Effector memory CD8-positive, alpha-beta T cell (primary cell): Measurements from ENCODE around the gene BATF.

ENCODE experiments used
- ATAC-seq: fragments of 150-1000 bp; cut with Tn5 transposase; replicated peaks from 2 replicates; pipeline ENCODE4 v1.10.0; 2021; ENCODE audit warnings: mild to moderate bottlenecking, moderate library complexity
- DNase-seq, 3 experiments: peaks; one replicate each; pipeline ENCODE4 v3.0.0; 2021
- H3K27ac Mint-ChIP-seq, 2 donors: one replicate each; pipeline ENCODE4 v1.8.0; 2022; ENCODE audit warnings: mild to moderate bottlenecking in 2 of 2, mixed read lengths in 2 of 2, moderate library complexity in 2 of 2
- H3K27me3 Mint-ChIP-seq, 2 donors: one replicate each; pipeline ENCODE4 v1.8.0; 2022; ENCODE audit warnings: mixed read lengths in 2 of 2
- H3K36me3 Mint-ChIP-seq: one replicate; pipeline ENCODE4 v1.8.0; 2022; ENCODE audit warnings: mild to moderate bottlenecking, moderate library complexity, mixed read lengths; ENCODE audit not compliant: insufficient read depth
- H3K4me1 Mint-ChIP-seq, 2 donors: one replicate each; pipeline ENCODE4 v1.8.0; 2022; ENCODE audit warnings: low read depth in 2 of 2, mixed read lengths in 2 of 2
- H3K4me3 Mint-ChIP-seq, 2 donors: one replicate each; pipeline ENCODE4 v1.8.0; 2022; ENCODE audit warnings: mild to moderate bottlenecking in 2 of 2, mixed read lengths in 2 of 2, moderate library complexity in 2 of 2
- H3K9me3 Mint-ChIP-seq, 2 donors: one replicate each; pipeline ENCODE4 v1.8.0; 2022; ENCODE audit warnings: mixed read lengths in 2 of 2

BATF gene

GRCh38 chr14:75527449-75528163 is 5.3 kb downstream of the BATF start:
- Mint-ChIP-seq H3K27me3 (no peaks in the 10 kb centered on the region), H3K27ac (peak overlapping the region; percentile 45 to 68), H3K4me3 (peak overlapping the region; percentile 56 to 100), H3K36me3 (peaks cover 37% of the 10 kb centered on the region), H3K9me3 (no peaks in the 10 kb centered on the region), H3K4me1 (peaks cover 65 to 83% of the 10 kb centered on the region in 2 donors)
- DNase-seq: no peak
- ATAC-seq: peak; percentile 48

- H3K27ac Mint-ChIP-seq: peak overlapping the region; percentile 56 to 65
- H3K4me3 Mint-ChIP-seq: peak overlapping the region in 1 of 2 donors; percentile 30
These were observed 9.0 kb downstream of the BATF start for GRCh38 chr14:75531256-75531655.

GRCh38 chr14:75531660-75532317 is 9.5 kb downstream of the BATF start:
- no peak for DNase-seq
- peak overlapping the region; percentile 0 to 56 for H3K4me3 Mint-ChIP-seq
- H3K36me3 Mint-ChIP-seq: peaks cover 27% of the 10 kb centered on the region

More at GRCh38 chr14:75531256-75531655, 9.0 kb downstream of the BATF start:
- Mint-ChIP-seq H3K9me3 (no peaks in the 10 kb centered on the region), H3K36me3 (peaks cover 30% of the 10 kb centered on the region), H3K27me3 (no peaks in the 10 kb centered on the region), H3K4me1 (peaks cover 48 to 78% of the 10 kb centered on the region in 2 donors)
- ATAC-seq (no peak), DNase-seq (no peak)

GRCh38 chr14:75533791-75534555 is 11.7 kb downstream of the BATF start:
- Mint-ChIP-seq H3K27ac (peak overlapping the region; percentile 73 to 85), H3K27me3 (no peaks in the 10 kb centered on the region), H3K4me1 (peaks cover 34 to 70% of the 10 kb centered on the region in 2 donors), H3K36me3 (peaks cover 24% of the 10 kb centered on the region), H3K4me3 (peak overlapping the region in 1 of 2 donors; percentile 3), H3K9me3 (no peaks in the 10 kb centered on the region)
- ATAC-seq (no peak), DNase-seq (no peak)

More at GRCh38 chr14:75531660-75532317, 9.5 kb downstream of the BATF start:
- H3K9me3 Mint-ChIP-seq: no peaks in the 10 kb centered on the region
- H3K4me1 Mint-ChIP-seq: peaks cover 43 to 74% of the 10 kb centered on the region in 2 donors
- no peak for ATAC-seq
- no peaks in the 10 kb centered on the region for H3K27me3 Mint-ChIP-seq
- peak overlapping the region; percentile 73 to 85 for H3K27ac Mint-ChIP-seq

GRCh38 chr14:75535164-75535898 is 13.1 kb downstream of the BATF start:
- ATAC-seq (no peak), DNase-seq (no peak)
- H3K4me3 Mint-ChIP-seq: peak overlapping the region in 1 of 2 donors; percentile 9
- H3K27ac Mint-ChIP-seq: peak overlapping the region; percentile 33 to 73
- H3K9me3 Mint-ChIP-seq: no peaks in the 10 kb centered on the region
- H3K36me3 Mint-ChIP-seq: peaks cover 18% of the 10 kb centered on the region
- no peaks in the 10 kb centered on the region for H3K27me3 Mint-ChIP-seq
- peaks cover 46 to 72% of the 10 kb centered on the region in 2 donors for H3K4me1 Mint-ChIP-seq

GRCh38 chr14:75537071-75537470 is 14.8 kb downstream of the BATF start:
- peak overlapping the region in 1 of 2 donors; percentile 73 for H3K27ac Mint-ChIP-seq

DNA sequence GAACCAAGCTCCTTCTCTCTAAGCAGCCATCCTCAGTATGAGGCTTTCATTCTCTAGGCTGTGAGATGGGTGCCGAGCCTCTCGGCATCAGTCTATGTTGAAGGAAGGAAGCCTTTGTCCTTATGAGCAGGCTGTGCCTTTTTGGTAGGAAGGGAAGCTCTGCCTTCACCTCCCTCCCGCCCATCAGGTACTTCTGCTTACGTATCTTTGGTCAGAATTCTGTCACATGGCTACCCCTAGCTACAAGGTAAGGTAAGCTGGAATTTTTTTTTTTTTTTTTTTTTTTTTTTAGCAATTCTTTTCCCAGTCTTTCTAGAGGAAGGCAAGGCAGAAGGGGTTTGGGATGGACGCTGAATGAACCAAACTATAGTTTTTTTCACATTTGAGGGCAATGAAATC is 16.9 kb downstream of the BATF start:
- Mint-ChIP-seq H3K9me3 (no peaks in the 10 kb centered on the region), H3K27ac (peak overlapping the region; percentile 96 to 98), H3K4me3 (peak overlapping the region; percentile 59 to 61), H3K27me3 (no peaks in the 10 kb centered on the region), H3K36me3 (peaks cover 24% of the 10 kb centered on the region), H3K4me1 (peaks cover 52 to 74% of the 10 kb centered on the region in 2 donors)
- DNase-seq (no peak), ATAC-seq (no peak)

More at GRCh38 chr14:75537071-75537470, 14.8 kb downstream of the BATF start:
- Mint-ChIP-seq H3K36me3 (peaks cover 22% of the 10 kb centered on the region), H3K4me3 (no peak overlapping the region), H3K9me3 (no peaks in the 10 kb centered on the region), H3K4me1 (peaks cover 50 to 75% of the 10 kb centered on the region in 2 donors), H3K27me3 (no peaks in the 10 kb centered on the region)
- ATAC-seq (no peak), DNase-seq (no peak)

GRCh38 chr14:75539561-75540478 is 17.6 kb downstream of the BATF start:
- peak; percentile 24 for ATAC-seq

GRCh38 chr14:75540479-75540851 is 18.2 kb downstream of the BATF start:
- no peak for ATAC-seq
- Mint-ChIP-seq H3K36me3 (peaks cover 19% of the 10 kb centered on the region), H3K4me1 (peaks cover 52 to 67% of the 10 kb centered on the region in 2 donors), H3K27me3 (no peaks in the 10 kb centered on the region), H3K9me3 (no peaks in the 10 kb centered on the region), H3K27ac (peak overlapping the region; percentile 96 to 98), H3K4me3 (peak overlapping the region; percentile 44 to 59)
- no peak for DNase-seq

More at GRCh38 chr14:75539561-75540478, 17.6 kb downstream of the BATF start:
- Mint-ChIP-seq H3K27ac (peak overlapping the region; percentile 96 to 98), H3K27me3 (no peaks in the 10 kb centered on the region), H3K4me3 (peak overlapping the region; percentile 59 to 61), H3K4me1 (peaks cover 53 to 71% of the 10 kb centered on the region in 2 donors), H3K9me3 (no peaks in the 10 kb centered on the region), H3K36me3 (peaks cover 23% of the 10 kb centered on the region)
- DNase-seq: no peak

DNA sequence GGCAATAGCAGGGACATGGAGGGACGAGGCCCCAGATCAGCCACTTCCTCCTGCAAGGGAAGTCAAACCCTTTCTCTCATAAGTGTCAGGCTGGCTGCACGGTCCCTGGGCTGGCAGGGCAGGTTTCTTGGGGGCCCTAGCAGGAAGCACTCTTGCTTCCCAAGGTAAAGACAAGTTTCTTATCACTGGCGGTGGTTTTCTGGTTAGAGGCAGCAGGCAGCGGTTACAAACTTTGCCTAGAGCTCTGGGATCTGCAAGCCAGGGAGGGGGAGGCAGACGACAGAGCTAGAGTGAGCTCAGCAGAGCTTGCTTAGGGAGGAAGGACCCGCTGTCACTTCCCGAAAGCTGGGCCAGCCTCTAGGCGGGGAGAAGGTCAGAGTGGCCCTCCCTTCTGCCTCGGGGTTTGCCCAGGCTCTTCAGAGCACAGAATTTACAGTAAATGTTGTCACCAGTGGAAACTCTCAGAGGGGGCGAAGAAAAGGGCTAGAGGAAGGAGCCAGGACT is 20.4 kb downstream of the BATF start:
- Mint-ChIP-seq H3K4me3 (peak overlapping the region; percentile 77 to 79), H3K9me3 (no peaks in the 10 kb centered on the region), H3K27me3 (no peaks in the 10 kb centered on the region), H3K36me3 (peaks cover 25% of the 10 kb centered on the region), H3K4me1 (peaks cover 52 to 73% of the 10 kb centered on the region in 2 donors), H3K27ac (peak overlapping the region; percentile 96 to 98)
- ATAC-seq (peak; percentile 83), DNase-seq (peak; percentile 63 to 65 (median 65))

DNA sequence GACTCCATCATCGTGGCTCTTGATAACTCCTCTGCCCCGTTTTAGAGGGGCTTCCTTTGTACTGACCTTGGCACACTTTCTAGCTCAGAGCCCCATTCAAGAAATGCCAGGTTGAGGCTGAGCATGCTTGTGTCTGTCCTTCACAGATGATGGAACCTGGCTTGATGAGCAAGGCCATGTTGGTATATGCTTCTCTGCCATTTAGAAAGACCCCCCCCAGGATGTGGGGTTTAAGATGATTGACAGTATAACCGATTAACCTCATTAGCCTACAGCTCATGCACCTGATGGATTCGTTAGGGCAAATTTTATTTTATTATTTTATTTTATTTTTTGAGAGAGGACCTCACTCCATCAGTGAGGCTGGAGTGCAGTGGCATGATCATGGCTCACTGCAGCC is 21.0 kb downstream of the BATF start:
- DNase-seq (no peak), ATAC-seq (peak; percentile 5)
- Mint-ChIP-seq H3K36me3 (peaks cover 26% of the 10 kb centered on the region), H3K4me3 (peak overlapping the region; percentile 77 to 79), H3K27me3 (no peaks in the 10 kb centered on the region), H3K27ac (peak overlapping the region; percentile 96 to 98), H3K4me1 (peaks cover 51 to 72% of the 10 kb centered on the region in 2 donors), H3K9me3 (no peaks in the 10 kb centered on the region)

- no peaks in the 10 kb centered on the region for H3K27me3 Mint-ChIP-seq
- DNase-seq: no peak
- H3K4me3 Mint-ChIP-seq: peak overlapping the region; percentile 77 to 79
- ATAC-seq: no peak
- peaks cover 28% of the 10 kb centered on the region for H3K36me3 Mint-ChIP-seq
- no peaks in the 10 kb centered on the region for H3K9me3 Mint-ChIP-seq
- H3K27ac Mint-ChIP-seq: peak overlapping the region; percentile 96 to 98
- H3K4me1 Mint-ChIP-seq: peaks cover 49 to 72% of the 10 kb centered on the region in 2 donors
These were observed 21.5 kb downstream of the BATF start for GRCh38 chr14:75543786-75544185.
